OCI-LY7 (cell line): ENCODE results near the gene PARL. TPM values are rescaled to one million over a fixed set of nuclear protein-coding genes. Genes with fewer than 3 reads are reported as not detected.

Source experiments
- BruUV-seq: library from RNA; stranded (reverse); fragments of 400-500 nt; replicated peaks from 2 replicates; lab custom pipeline; 2021; lab: Mats Ljungman, UMichigan
- CTCF ChIA-PET: fragments of 300-600 bp; sonication (Branson Sonifier 250); formaldehyde crosslinking; loops from one replicate; lab custom pipeline; 2022; ENCODE audit warnings: antibody characterized with exemption; ENCODE audit not compliant: unreplicated experiment; lab: Charles Lee
- POLR2A ChIA-PET: fragments of 300-600 bp; sonication (Branson Sonifier 250); formaldehyde crosslinking; loops from one replicate; lab custom pipeline; 2022; ENCODE audit warnings: antibody characterized with exemption; lab: Charles Lee
- DNase-seq: peaks from one replicate; pipeline ENCODE4 v3.0.0-alpha.2; 2015; ENCODE audit warnings: low spot score
- H2AFZ ChIP-seq: fragments of 200-600 bp; sonication (generic), shearing (Covaris generic); 2 replicates; pipeline ENCODE4 v1.6.1; 2014; ENCODE audit warnings: mild to moderate bottlenecking, antibody characterized with exemption, low read length, moderate library complexity
- H3K27ac ChIP-seq: fragments of 200-600 bp; sonication (generic); 2 replicates; pipeline ENCODE4 v1.5.1; 2014; ENCODE audit warnings: mixed run types, low read depth, mild to moderate bottlenecking, moderate library complexity, low read length, inconsistent platforms; ENCODE audit not compliant: poor library complexity, severe bottlenecking
- H3K36me3 ChIP-seq: fragments of 200-600 bp; sonication (generic); 2 replicates; pipeline ENCODE4 v1.6.1; 2014; ENCODE audit warnings: mild to moderate bottlenecking, antibody characterized with exemption, low read length, moderate library complexity, mixed read lengths; ENCODE audit not compliant: insufficient read depth
- H3K4me1 ChIP-seq: fragments of 200-600 bp; sonication (generic); 2 replicates; pipeline ENCODE4 v1.5.1; 2014; ENCODE audit warnings: mild to moderate bottlenecking, low read length; ENCODE audit not compliant: insufficient read depth, poor library complexity, severe bottlenecking
- H3K4me2 ChIP-seq: fragments of 200-600 bp; sonication (generic); 2 replicates; pipeline ENCODE4 v1.6.1; 2014; ENCODE audit warnings: mild to moderate bottlenecking, low read length
- H3K4me3 ChIP-seq: fragments of 200-600 bp; sonication (generic); 2 replicates; pipeline ENCODE4 v1.5.1; 2014; ENCODE audit warnings: mild to moderate bottlenecking, low read depth, low read length; ENCODE audit not compliant: poor library complexity, severe bottlenecking
- H3K79me2 ChIP-seq: fragments of 200-600 bp; sonication (generic); 2 replicates; pipeline ENCODE4 v1.6.1; 2016; ENCODE audit warnings: low read depth, mild to moderate bottlenecking, low read length, moderate library complexity, mixed read lengths; ENCODE audit not compliant: insufficient read depth
- H3K9me2 ChIP-seq: fragments of 200-600 bp; sonication (generic); 2 replicates; pipeline ENCODE4 v1.6.1; 2016; ENCODE audit warnings: mild to moderate bottlenecking, low read length, mixed read lengths; ENCODE audit not compliant: insufficient read depth
- H3K9me3 ChIP-seq: fragments of 200-600 bp; sonication (generic); 2 replicates; pipeline ENCODE4 v1.6.1; 2014; ENCODE audit warnings: mild to moderate bottlenecking, mixed run types, low read length, mixed read lengths
- H4K20me1 ChIP-seq: fragments of 200-600 bp; sonication (generic); 2 replicates; pipeline ENCODE4 v1.6.1; 2014; ENCODE audit warnings: mild to moderate bottlenecking, antibody characterized with exemption, low read length, moderate library complexity, mixed read lengths; ENCODE audit not compliant: insufficient read depth
- EZH2phosphoT487 ChIP-seq: fragments of 200-600 bp; sonication (generic); IDR thresholded peaks from 2 replicates; pipeline ENCODE4 v1.6.1; 2018; ENCODE audit warnings: low read depth, borderline replicate concordance, mild to moderate bottlenecking, mixed run types, antibody characterized with exemption, low read length, moderate library complexity, mixed read lengths
- intact Hi-C: fragments of 100-400 bp; cut with micrococcal nuclease; formaldehyde crosslinking; loops from one replicate; pipeline ENCODE4 v1.10.0; 2022; ENCODE audit not compliant: unreplicated experiment
- total RNA-seq, 2 experiments: library from RNA; depleted of rRNA in 1 of 2; stranded (reverse); fragments of >200 nt in 1 of 2; shearing (Covaris generic) in 1 of 2; gene quantifications; 2 replicates each; pipeline ENCODE4 v1.2.3, GENCODE V29; 2014 to 2022
- TF ChIP-seq, protein P1 (sequence below): fragments of 200-600 bp; sonication (generic); conservative IDR thresholded peaks from 2 replicates; pipeline ENCODE4 v1.5.1; 2014; ENCODE audit warnings: mild to moderate bottlenecking, antibody characterized with exemption, low read length, moderate library complexity, mixed read lengths

Gene PARL
- total RNA-seq, 2 experiments from 2014 or later: 43.5 to 69.3 TPM

DNA sequence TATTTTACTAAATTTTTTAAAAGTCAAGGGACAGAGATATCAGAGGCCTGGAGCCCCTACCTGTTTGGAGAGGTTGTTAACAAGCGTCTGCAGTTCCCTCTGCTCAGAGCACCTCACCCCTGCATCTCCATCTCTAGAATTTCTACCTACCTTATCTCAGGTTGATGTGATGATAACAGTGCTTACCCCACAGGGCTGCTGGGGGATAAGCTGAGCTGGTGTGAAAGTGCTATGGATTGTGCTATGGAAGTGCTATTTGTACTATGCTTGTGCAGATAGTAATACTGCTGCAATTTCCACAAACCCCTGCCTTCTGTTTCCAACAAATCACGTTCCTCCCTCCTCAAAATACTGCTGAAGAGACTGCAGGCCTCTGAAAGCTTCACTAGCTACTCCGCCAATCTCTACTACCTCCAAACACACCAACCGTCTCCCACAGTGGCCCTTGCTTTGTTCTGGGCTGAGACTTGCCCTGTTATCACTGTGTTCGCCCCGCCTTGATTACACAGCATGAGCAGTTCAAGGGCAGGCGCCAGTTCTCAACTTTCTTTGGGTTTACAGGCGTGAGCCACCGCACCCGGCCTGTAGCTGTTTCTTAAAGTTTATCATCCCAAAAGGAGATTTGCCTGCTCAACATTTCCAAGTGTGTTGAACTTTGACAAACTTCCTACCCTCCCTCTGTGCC is 28.4 kb upstream of the PARL start:
- intact Hi-C loops: no loop called here
- TF ChIP-seq, protein P1, sequence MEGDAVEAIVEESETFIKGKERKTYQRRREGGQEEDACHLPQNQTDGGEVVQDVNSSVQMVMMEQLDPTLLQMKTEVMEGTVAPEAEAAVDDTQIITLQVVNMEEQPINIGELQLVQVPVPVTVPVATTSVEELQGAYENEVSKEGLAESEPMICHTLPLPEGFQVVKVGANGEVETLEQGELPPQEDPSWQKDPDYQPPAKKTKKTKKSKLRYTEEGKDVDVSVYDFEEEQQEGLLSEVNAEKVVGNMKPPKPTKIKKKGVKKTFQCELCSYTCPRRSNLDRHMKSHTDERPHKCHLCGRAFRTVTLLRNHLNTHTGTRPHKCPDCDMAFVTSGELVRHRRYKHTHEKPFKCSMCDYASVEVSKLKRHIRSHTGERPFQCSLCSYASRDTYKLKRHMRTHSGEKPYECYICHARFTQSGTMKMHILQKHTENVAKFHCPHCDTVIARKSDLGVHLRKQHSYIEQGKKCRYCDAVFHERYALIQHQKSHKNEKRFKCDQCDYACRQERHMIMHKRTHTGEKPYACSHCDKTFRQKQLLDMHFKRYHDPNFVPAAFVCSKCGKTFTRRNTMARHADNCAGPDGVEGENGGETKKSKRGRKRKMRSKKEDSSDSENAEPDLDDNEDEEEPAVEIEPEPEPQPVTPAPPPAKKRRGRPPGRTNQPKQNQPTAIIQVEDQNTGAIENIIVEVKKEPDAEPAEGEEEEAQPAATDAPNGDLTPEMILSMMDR: no peak
- TF ChIP-seq EZH2phosphoT487: no peak
- POLR2A ChIA-PET: interaction anchor here (0.6 kb wide), 1 partner anchor 81 kb away, joined by 3 read pairs; no protein-coding TSS in a partner anchor
- Histone ChIP-seq H3K36me3 (no peaks in the 10 kb centered on the region), H3K79me2 (no peaks in the 10 kb centered on the region), H3K4me3 (no peak overlapping the region), H3K4me1 (no peaks in the 10 kb centered on the region), H3K9me2 (no peaks in the 10 kb centered on the region), H3K9me3 (no peaks in the 10 kb centered on the region), H4K20me1 (no peaks in the 10 kb centered on the region), H3K27ac (no peak overlapping the region), H2AFZ (no peak overlapping the region), H3K4me2 (no peak overlapping the region)
- DNase-seq: no peak
- BruUV-seq: no TSS peak
- CTCF ChIA-PET: no interaction called here

DNA sequence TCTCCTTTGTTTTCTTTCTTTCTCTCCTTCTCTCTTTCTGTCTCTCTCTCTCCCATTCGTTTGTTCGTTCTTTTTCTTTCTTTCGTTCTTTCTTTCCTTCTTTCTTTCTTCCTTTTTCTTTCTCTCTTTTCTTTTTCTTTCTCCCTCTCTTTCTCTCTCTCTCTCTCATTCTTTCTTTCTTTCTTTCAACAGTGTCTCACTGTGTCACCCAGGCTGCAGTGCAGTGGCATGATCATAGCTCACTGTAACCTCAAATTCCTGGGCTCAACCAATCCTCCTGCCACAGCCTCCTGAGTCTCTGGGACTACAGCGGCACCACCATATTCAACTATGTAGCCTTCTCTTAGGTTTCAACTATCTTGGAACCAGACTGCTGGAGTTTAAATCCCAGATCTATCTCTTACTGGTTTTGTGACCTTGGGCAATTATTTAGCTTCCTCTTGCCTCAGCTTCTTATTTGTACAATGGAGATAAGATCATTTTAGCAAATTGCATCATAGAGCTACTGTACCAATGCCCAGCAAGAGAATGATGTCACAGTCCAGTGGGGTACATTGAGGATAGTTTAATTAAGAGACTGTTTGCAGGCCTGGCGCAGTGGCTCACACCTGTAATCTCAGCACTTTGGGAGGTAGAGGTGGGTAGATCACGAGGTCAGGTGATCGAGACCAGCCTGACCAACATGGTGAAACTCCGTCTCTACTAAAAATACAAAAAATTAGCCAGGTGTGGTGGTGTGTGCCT is 27.3 kb upstream of the PARL start:
- Histone ChIP-seq H3K36me3 (no peaks in the 10 kb centered on the region), H3K4me1 (no peaks in the 10 kb centered on the region), H3K9me2 (no peaks in the 10 kb centered on the region), H3K9me3 (no peaks in the 10 kb centered on the region), H3K27ac (no peak overlapping the region), H3K4me2 (no peak overlapping the region), H4K20me1 (no peaks in the 10 kb centered on the region), H3K4me3 (no peak overlapping the region), H2AFZ (no peak overlapping the region), H3K79me2 (no peaks in the 10 kb centered on the region)
- DNase-seq: no peak
- no TSS peak for BruUV-seq
- TF ChIP-seq, protein P1: no peak
- no peak for TF ChIP-seq EZH2phosphoT487
- ChIA-PET CTCF (interaction anchor here (1.3 kb wide), 1 partner anchor 106 kb away, joined by 4 read pairs; the partner anchor contains the start of gene ABCC5), POLR2A (interaction anchor here (0.6 kb wide), 1 partner anchor 1747 kb away, joined by 3 read pairs; no protein-coding TSS in a partner anchor)
- intact Hi-C loops: no loop called here
